Transverse colon (tissue), 4 donors: ENCODE results near the gene DLG5. TPM values are rescaled to one million over a fixed set of nuclear protein-coding genes. Genes with fewer than 3 reads are reported as not detected.
"Not testable (repeated sequence)": the region's sequence is repeated elsewhere in the genome, so short reads cannot be mapped to it uniquely, and the experiment has no call there.

ENCODE experiments used
- DNase-seq: peaks from one replicate; pipeline ENCODE4 v3.0.0-alpha.2; 2019
- H3K27ac ChIP-seq, 4 donors: fragments of 200-600 bp; sonication (generic); 2 replicates each; pipeline ENCODE4 v1.5.1; 2016 to 2018; ENCODE audit warnings: inconsistent platforms in 4 of 4
- H3K27me3 ChIP-seq: fragments of 200-600 bp; sonication (generic); 2 replicates; pipeline ENCODE4 v1.5.1; 2017; ENCODE audit warnings: inconsistent platforms
- H3K36me3 ChIP-seq, 4 donors: fragments of 200-600 bp; sonication (generic); 2 replicates each; pipeline ENCODE4 v1.5.1; 2017 to 2019; ENCODE audit warnings: inconsistent platforms in 4 of 4
- H3K4me1 ChIP-seq, 4 donors: fragments of 200-600 bp; sonication (generic); 2 replicates each; pipeline ENCODE4 v1.5.1; 2017 to 2020; ENCODE audit warnings: inconsistent platforms in 4 of 4
- H3K4me3 ChIP-seq, 4 donors: fragments of 200-600 bp; sonication (generic); 1 replicate in 1 of 4; 2 replicates in 3 of 4; pipeline versions ENCODE4 v1.5.1 to v1.6.1; 2017 to 2019; ENCODE audit warnings: inconsistent platforms in 4 of 4
- H3K9me3 ChIP-seq, 2 donors: fragments of 200-600 bp; sonication (generic); 2 replicates each; pipeline ENCODE4 v1.5.1; 2017 to 2019; ENCODE audit warnings: inconsistent platforms in 2 of 2
- EP300 ChIP-seq: sonication (generic); formaldehyde crosslinking; IDR thresholded peaks from one replicate; pipeline ENCODE4 v1.6.1; 2017; ENCODE audit warnings: antibody characterized with exemption, low read depth
- POLR2A ChIP-seq: fragments of 450-650 bp; IDR thresholded peaks from one replicate; pipeline ENCODE4 v1.6.1; 2016; ENCODE audit warnings: antibody characterized with exemption, mild to moderate bottlenecking, moderate library complexity
- POLR2AphosphoS5 ChIP-seq, 3 donors: sonication (generic); formaldehyde crosslinking; IDR thresholded peaks; one replicate each; pipeline ENCODE4 v1.6.1; 2016; ENCODE audit warnings: antibody characterized with exemption in 3 of 3
- WGBS, 2 donors: methylation state at CpG; one replicate each; pipeline ENCODE4 v1.1.5; 2018; ENCODE audit warnings: low coverage in 1 of 2; 5-methylcytosine and 5-hydroxymethylcytosine counted together
- in situ Hi-C, 4 donors: fragments of 200-750 bp; cut with MboI; loops; one replicate each; pipeline versions ENCODE4 v1.15.0 to v1.15.1; 2017; ENCODE audit warnings: low sequenced_read_pairs in 3 of 4, low pct_ligation_motif_present in 1 of 4, low pct_unique_long_range_greater_than_20kb in 1 of 4
- intact Hi-C: fragments of 100-400 bp; cut with DNase I; formaldehyde crosslinking; loops from one replicate; pipeline ENCODE4 v1.15.1; 2023; ENCODE audit warnings: low total_unique reads
- total RNA-seq, 4 donors: library from RNA; depleted of rRNA; stranded (reverse); fragments of >200 nt; gene quantifications; one replicate each; pipeline ENCODE4 v1.1.0, GENCODE V29; 2016
- TF ChIP-seq, protein P1 (sequence below), 5 experiments: fragments of 200-600 bp in 3 of 5; fragments of 450-650 bp in 2 of 5; sonication (generic) in 3 of 5; IDR thresholded peaks; 1 replicate in 2 of 5; 2 replicates in 3 of 5; pipeline ENCODE4 v1.5.1; 2016 to 2017; ENCODE audit warnings: antibody characterized with exemption in 5 of 5, inconsistent platforms in 3 of 5, mild to moderate bottlenecking in 2 of 5, moderate library complexity in 1 of 5

The DLG5 gene
- total RNA-seq, 4 donors from 2014 or later, result 31.4 to 90.1 (median 44.6) TPM

- intact Hi-C loops (no loop called here), in situ Hi-C loops (no loop called here)
- Histone ChIP-seq H3K4me1 (no peaks in the 10 kb centered on the region), H3K27ac (no peak overlapping the region), H3K36me3 (no peaks in the 10 kb centered on the region), H3K9me3 (peaks cover 0 to 9% of the 10 kb centered on the region in 2 donors), H3K4me3 (no peak overlapping the region), H3K27me3 (no peaks in the 10 kb centered on the region)
- DNase-seq, result no peak
- WGBS, 2 donors, result 95 to 100% methylated on average over 2 to 5 of the region's 5 CpGs
- no peak for TF ChIP-seq POLR2AphosphoS5 (IDR thresholded peaks at IDR 0.05)
- TF ChIP-seq EP300, result no peak
- TF ChIP-seq, protein P1, sequence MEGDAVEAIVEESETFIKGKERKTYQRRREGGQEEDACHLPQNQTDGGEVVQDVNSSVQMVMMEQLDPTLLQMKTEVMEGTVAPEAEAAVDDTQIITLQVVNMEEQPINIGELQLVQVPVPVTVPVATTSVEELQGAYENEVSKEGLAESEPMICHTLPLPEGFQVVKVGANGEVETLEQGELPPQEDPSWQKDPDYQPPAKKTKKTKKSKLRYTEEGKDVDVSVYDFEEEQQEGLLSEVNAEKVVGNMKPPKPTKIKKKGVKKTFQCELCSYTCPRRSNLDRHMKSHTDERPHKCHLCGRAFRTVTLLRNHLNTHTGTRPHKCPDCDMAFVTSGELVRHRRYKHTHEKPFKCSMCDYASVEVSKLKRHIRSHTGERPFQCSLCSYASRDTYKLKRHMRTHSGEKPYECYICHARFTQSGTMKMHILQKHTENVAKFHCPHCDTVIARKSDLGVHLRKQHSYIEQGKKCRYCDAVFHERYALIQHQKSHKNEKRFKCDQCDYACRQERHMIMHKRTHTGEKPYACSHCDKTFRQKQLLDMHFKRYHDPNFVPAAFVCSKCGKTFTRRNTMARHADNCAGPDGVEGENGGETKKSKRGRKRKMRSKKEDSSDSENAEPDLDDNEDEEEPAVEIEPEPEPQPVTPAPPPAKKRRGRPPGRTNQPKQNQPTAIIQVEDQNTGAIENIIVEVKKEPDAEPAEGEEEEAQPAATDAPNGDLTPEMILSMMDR (IDR thresholded peaks at IDR 0.05), result no peak
These were observed 150.1 kb downstream of the DLG5 start for GRCh38 chr10:77776487-77776886.

- Histone ChIP-seq H3K27me3 (no peaks in the 10 kb centered on the region), H3K4me1 (no peaks in the 10 kb centered on the region), H3K27ac (no peak overlapping the region), H3K36me3 (no peaks in the 10 kb centered on the region), H3K4me3 (no peak overlapping the region), H3K9me3 (peaks cover 0 to 9% of the 10 kb centered on the region in 2 donors)
- WGBS, 2 donors, result 89% methylated on average over 1 of the region's 1 CpG; no CpG with 5 or more reads in 1 of the 2 donors
- intact Hi-C loops, result no loop called here
- no peak for DNase-seq
- TF ChIP-seq, protein P1 (IDR thresholded peaks at IDR 0.05), result no peak
- no peak for TF ChIP-seq POLR2AphosphoS5 (IDR thresholded peaks at IDR 0.05)
- TF ChIP-seq EP300, result no peak
- TF ChIP-seq POLR2A, result no peak
- in situ Hi-C loops, result no loop called here
These were observed 151.6 kb downstream of the DLG5 start for GRCh38 chr10:77774940-77775391.

DNA sequence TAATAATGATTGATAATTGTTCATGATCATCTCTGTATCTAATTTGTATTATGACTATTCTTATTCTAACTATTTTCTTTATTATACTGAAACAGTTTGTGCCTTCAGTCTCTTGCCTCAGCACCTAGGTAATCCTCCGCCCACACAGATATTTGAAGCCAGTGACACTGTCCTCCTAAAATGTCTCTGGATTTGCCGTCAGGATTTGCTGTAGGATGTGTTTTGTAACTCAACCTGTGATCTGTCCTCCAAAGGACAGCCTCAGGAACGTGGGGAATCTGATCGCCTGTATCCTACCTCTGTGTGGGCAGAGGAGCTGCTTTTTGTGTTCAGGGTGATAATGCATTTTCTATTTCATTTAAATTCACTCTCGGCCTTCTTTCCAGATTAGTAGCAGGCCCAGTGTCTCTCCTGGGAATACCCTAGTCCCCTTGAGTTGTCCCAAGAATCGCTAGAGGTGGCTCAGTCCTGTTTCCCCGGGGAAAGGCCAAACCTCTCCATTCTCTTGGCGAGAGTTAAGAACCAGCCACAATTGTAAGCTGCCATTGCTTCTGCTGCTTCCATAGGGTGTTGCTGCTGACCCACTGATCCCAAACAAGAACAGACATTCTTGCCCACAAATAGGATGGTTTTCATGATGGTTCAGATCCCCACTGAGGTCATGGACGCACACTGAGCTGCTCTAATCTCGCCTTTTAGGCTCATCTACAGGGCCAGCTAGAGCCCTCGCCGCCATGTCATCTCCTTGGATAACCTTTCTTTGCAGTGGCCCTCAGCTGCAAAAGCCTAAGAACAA is 152.7 kb downstream of the DLG5 start:
- 80 to 84% methylated on average over 5 to 12 of the region's 12 CpGs for WGBS, 2 donors
- Histone ChIP-seq H3K27me3 (no peaks in the 10 kb centered on the region), H3K4me1 (no peaks in the 10 kb centered on the region), H3K27ac (no peak overlapping the region), H3K4me3 (no peak overlapping the region), H3K36me3 (no peaks in the 10 kb centered on the region), H3K9me3 (peaks cover 0 to 9% of the 10 kb centered on the region in 2 donors)
- no peak for DNase-seq
- no peak for TF ChIP-seq POLR2A
- no peak for TF ChIP-seq EP300
- TF ChIP-seq, protein P1 (IDR thresholded peaks at IDR 0.05), result no peak
- TF ChIP-seq POLR2AphosphoS5 (IDR thresholded peaks at IDR 0.05), result no peak
- in situ Hi-C loops, result no loop called here
- intact Hi-C loops, result no loop called here

DNA sequence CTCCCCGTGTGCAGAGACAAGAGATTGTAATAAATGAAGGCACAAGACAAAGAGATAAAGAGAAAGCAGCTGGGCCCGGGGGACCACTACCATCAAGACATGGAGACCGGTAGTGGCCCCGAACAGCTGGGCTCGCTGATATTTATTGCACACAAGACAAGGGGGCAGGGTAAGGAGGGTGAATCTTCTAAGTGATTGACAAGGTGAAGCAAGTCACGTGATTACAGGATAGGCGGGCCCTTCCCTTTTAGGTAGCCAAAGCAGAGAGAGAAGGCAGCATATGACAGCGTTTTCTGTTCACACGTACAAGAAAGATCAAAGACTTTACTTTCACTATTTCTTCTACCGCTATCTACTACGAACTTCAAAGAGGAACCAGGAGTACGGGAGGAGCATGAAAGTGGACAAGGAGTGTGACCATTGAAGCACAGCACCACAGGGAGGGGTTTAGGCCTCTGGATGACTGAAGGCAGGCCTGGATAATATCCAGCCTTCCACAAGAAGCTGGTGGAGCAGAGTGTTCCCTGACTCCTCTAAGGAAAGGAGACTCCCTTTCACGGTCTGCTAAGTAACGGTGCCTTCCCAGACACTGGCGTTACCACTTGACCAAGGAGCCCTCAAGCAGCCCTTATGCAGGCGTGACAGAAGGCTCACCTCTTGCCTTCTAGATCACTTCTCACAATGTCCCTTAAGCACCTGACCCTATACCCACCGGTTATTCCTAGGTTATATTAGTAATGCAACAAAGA is 153.5 kb downstream of the DLG5 start:
- H3K27me3 ChIP-seq, H3K4me3 ChIP-seq, intact Hi-C loops, H3K27ac ChIP-seq, in situ Hi-C loops, DNase-seq, H3K36me3 ChIP-seq, H3K9me3 ChIP-seq, H3K4me1 ChIP-seq: not testable (repeated sequence)
- 83 to 88% methylated on average over 6 to 17 of the region's 17 CpGs for WGBS, 2 donors
